A673 (cell line): ENCODE data around the gene TUBG1. TPM values are rescaled to one million over a fixed set of nuclear protein-coding genes. Genes with fewer than 3 reads are reported as not detected.

Source experiments
- BruUV-seq: library from RNA; stranded (reverse); fragments of 400-500 nt; replicated peaks from 2 replicates; lab custom pipeline; 2021; lab: Mats Ljungman, UMichigan
- CTCF ChIA-PET: fragments of 300-600 bp; sonication (Branson Sonifier 250); formaldehyde crosslinking; loops from one replicate; lab custom pipeline; 2022; ENCODE audit warnings: antibody characterized with exemption; lab: Charles Lee
- POLR2A ChIA-PET: fragments of 300-600 bp; sonication (Branson Sonifier 250); formaldehyde crosslinking; loops from one replicate; lab custom pipeline; 2022; ENCODE audit warnings: antibody characterized with exemption; ENCODE audit not compliant: low non-redundant PET; lab: Charles Lee
- DNase-seq: peaks from one replicate; pipeline ENCODE4 v3.0.0-alpha.2; 2015; ENCODE audit warnings: low spot score
- H3K27ac ChIP-seq: fragments of 200-600 bp; sonication (generic); 2 replicates; pipeline ENCODE4 v1.5.1; 2016; ENCODE audit warnings: mixed run types, low read depth, mild to moderate bottlenecking, mixed read lengths, antibody characterized with exemption, low read length; ENCODE audit not compliant: poor library complexity, severe bottlenecking
- H3K27me3 ChIP-seq: fragments of 200-600 bp; sonication (generic); replicated peaks from 2 replicates; pipeline ENCODE4 v1.6.1; 2017; ENCODE audit warnings: mixed run types, low read depth, mild to moderate bottlenecking, mixed read lengths, antibody characterized with exemption, low read length; ENCODE audit not compliant: insufficient read depth, poor library complexity
- H3K36me3 ChIP-seq: fragments of 200-600 bp; sonication (generic); 2 replicates; pipeline ENCODE4 v1.6.1; 2016; ENCODE audit warnings: mixed run types, mild to moderate bottlenecking, mixed read lengths, antibody characterized with exemption, low read length; ENCODE audit not compliant: insufficient read depth, poor library complexity, severe bottlenecking
- H3K4me1 ChIP-seq: fragments of 200-600 bp; sonication (generic); 2 replicates; pipeline ENCODE4 v1.6.1; 2017; ENCODE audit warnings: mixed run types, mild to moderate bottlenecking, mixed read lengths, antibody characterized with exemption, low read length; ENCODE audit not compliant: insufficient read depth, poor library complexity, severe bottlenecking
- H3K4me3 ChIP-seq: fragments of 200-600 bp; sonication (generic); 2 replicates; pipeline ENCODE4 v1.5.1; 2016; ENCODE audit warnings: low read depth, mixed run types, mild to moderate bottlenecking, mixed read lengths, low read length; ENCODE audit not compliant: poor library complexity, severe bottlenecking
- H3K9me3 ChIP-seq: fragments of 200-600 bp; sonication (generic); 2 replicates; pipeline ENCODE4 v1.6.1; 2016; ENCODE audit warnings: mixed run types, low read depth, mild to moderate bottlenecking, mixed read lengths, antibody characterized with exemption, low read length; ENCODE audit not compliant: poor library complexity, severe bottlenecking
- CTCF ChIP-seq: fragments of 300-800, 200-600 bp; sonication (generic); conservative IDR thresholded peaks from 2 replicates; pipeline ENCODE4 v1.5.1; 2017; ENCODE audit warnings: low read depth, mild to moderate bottlenecking, antibody characterized with exemption, low read length, moderate library complexity, mixed read lengths
- EZH2 ChIP-seq: fragments of 200-600 bp; sonication (generic); IDR thresholded peaks from 2 replicates; pipeline ENCODE4 v1.6.1; 2017; ENCODE audit warnings: borderline replicate concordance, low read depth, mild to moderate bottlenecking, mixed read lengths, antibody characterized with exemption, low read length; ENCODE audit not compliant: poor library complexity, severe bottlenecking
- intact Hi-C: fragments of 100-400 bp; cut with micrococcal nuclease; formaldehyde crosslinking; loops from one replicate; pipeline ENCODE4 v1.10.0; 2022; ENCODE audit not compliant: unreplicated experiment
- total RNA-seq: library from RNA; stranded (reverse); gene quantifications from 2 replicates; pipeline ENCODE4 v1.2.3, GENCODE V29; 2021

TUBG1 gene
- total RNA-seq, 1 experiment from 2014 or later, result 87.4 TPM

DNA sequence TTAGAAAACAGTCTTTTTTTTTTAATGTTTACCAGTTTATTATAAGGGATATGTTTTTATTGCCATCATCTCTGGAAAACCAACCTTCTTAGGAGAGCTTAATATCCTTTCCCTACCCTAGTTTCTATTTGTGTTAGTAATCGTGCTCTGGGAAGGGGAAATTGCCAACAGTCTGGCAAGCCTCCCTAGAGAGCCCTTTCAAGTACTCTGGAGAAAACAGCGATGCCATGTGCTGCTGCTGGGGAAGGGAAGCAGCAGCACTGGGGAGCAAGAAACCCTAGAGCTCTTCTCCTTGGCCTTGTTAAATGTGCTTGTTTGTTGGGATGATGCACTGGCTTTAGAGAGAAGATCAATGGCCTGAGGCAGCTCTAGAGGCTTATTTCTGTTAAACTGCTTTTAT, 10.6 kb upstream of the TUBG1 start:
- intact Hi-C loops, result no loop called here
- Histone ChIP-seq H3K27me3 (no peaks in the 10 kb centered on the region), H3K36me3 (no peaks in the 10 kb centered on the region), H3K9me3 (no peaks in the 10 kb centered on the region), H3K4me3 (no peak overlapping the region), H3K27ac (no peak overlapping the region), H3K4me1 (no peaks in the 10 kb centered on the region)
- BruUV-seq, result no TSS peak
- DNase-seq, result no peak
- ChIA-PET POLR2A (no interaction called here), CTCF (no interaction called here)
- TF ChIP-seq CTCF, result no peak
- TF ChIP-seq EZH2, result no peak

GRCh38 chr17:42603318-42603717, 6.2 kb upstream of the TUBG1 start:
- Histone ChIP-seq H3K4me1 (no peaks in the 10 kb centered on the region), H3K27me3 (no peaks in the 10 kb centered on the region), H3K9me3 (no peaks in the 10 kb centered on the region), H3K27ac (no peak overlapping the region), H3K4me3 (no peak overlapping the region), H3K36me3 (no peaks in the 10 kb centered on the region)
- BruUV-seq, result no TSS peak
- DNase-seq, result no peak
- intact Hi-C loops, result no loop called here
- ChIA-PET CTCF (no interaction called here), POLR2A (no interaction called here)
- TF ChIP-seq EZH2 (no peak), CTCF (no peak)

- no TSS peak for BruUV-seq
- Histone ChIP-seq H3K36me3 (no peaks in the 10 kb centered on the region), H3K9me3 (no peaks in the 10 kb centered on the region), H3K4me1 (no peaks in the 10 kb centered on the region), H3K4me3 (peak overlapping the region; percentile 82), H3K27me3 (no peaks in the 10 kb centered on the region), H3K27ac (no peak overlapping the region)
- intact Hi-C loops, result loop anchor here (2.0 kb wide), 1 partner anchor 69 kb away; the partner anchor contains the start of gene PLEKHH3
- CTCF ChIA-PET, result no interaction called here
- no peak for DNase-seq
- TF ChIP-seq EZH2 (no peak), CTCF (no peak)
- POLR2A ChIA-PET, result no interaction called here
Observed at GRCh38 chr17:42607769-42608168, 1.7 kb upstream of the TUBG1 start.
